A549 treated with AZD9567 at 1 μM for 4 hours (cell line): ENCODE results near the gene PCDH9. TPM values are rescaled to one million over a fixed set of nuclear protein-coding genes. Genes with fewer than 3 reads are reported as not detected.

ENCODE experiments used
- total RNA-seq: library from RNA; stranded (reverse); fragments of 200-300 nt; extraction: Qiagen RNA extraction; gene quantifications from 5 replicates; pipeline ENCODE4 v1.2.3, GENCODE V29; 2022; ENCODE audit not compliant: insufficient read depth

Gene PCDH9, protein sequence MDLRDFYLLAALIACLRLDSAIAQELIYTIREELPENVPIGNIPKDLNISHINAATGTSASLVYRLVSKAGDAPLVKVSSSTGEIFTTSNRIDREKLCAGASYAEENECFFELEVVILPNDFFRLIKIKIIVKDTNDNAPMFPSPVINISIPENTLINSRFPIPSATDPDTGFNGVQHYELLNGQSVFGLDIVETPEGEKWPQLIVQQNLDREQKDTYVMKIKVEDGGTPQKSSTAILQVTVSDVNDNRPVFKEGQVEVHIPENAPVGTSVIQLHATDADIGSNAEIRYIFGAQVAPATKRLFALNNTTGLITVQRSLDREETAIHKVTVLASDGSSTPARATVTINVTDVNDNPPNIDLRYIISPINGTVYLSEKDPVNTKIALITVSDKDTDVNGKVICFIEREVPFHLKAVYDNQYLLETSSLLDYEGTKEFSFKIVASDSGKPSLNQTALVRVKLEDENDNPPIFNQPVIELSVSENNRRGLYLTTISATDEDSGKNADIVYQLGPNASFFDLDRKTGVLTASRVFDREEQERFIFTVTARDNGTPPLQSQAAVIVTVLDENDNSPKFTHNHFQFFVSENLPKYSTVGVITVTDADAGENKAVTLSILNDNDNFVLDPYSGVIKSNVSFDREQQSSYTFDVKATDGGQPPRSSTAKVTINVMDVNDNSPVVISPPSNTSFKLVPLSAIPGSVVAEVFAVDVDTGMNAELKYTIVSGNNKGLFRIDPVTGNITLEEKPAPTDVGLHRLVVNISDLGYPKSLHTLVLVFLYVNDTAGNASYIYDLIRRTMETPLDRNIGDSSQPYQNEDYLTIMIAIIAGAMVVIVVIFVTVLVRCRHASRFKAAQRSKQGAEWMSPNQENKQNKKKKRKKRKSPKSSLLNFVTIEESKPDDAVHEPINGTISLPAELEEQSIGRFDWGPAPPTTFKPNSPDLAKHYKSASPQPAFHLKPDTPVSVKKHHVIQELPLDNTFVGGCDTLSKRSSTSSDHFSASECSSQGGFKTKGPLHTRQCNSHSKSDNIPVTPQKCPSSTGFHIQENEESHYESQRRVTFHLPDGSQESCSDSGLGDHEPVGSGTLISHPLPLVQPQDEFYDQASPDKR (N-terminal part only)
- 5.0 to 6.8 TPM (median 5.8 TPM) in 5 replicates for total RNA-seq

DNA sequence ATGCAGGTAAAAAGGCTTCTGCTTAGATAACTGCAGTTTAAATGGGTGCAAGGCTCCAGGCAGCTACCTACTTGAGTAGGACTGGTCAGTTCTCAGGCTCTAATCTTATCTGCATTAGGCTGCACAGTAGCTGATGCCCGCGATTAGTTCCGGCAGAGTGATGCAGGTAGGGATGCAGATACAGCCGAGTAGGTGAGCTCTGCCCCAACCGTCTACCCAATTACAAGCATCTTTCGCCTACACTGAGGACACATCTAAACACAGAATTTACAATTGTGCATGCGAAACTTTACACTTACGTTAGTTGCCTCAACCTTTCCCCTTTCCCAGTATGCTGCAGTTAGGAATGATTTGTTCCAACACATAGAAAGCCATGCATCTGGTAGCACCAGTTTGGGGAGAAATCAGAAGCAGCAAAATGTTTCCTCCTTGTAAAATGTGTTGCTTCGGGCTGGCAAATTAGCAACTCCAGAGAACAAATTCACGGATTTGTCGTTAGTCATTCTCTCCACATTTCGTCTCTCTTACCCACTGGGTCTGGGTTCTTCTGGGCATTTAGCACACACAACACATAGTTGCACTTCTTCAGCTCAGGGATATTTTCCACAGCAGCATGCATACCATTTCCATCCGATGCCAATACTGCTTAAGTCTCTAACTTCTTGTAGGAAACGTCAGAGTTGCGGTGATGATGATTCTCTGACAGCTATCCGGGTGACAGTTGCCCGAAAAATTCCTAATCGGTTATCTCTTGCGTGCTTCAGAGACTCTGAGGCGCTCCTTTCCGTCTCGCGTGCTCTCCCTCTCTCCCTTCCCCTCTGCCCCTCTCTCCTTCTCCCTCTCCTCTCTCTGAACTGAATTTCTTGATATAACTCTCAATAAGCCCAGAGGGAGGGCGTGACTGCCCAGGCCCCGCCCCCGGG is at the start of gene PCDH9:
TSS of gene PCDH9 (minus strand) at position 856 of the 923 bp plus-strand sequence. CDS start 1,896 bp downstream, outside the sequence.

